ENCODE measurements around the gene MSRB3. TPM values are rescaled to one million over a fixed set of nuclear protein-coding genes. Genes with fewer than 3 reads are reported as not detected.

The MSRB3 gene
- total RNA-seq, 3 donors from 2014 or later (not counting 1 experiment from before 2014, with no cell fraction given) = 2.4 to 3.4 (median 3.1) TPM

GRCh38 chr12:65237153-65237552, 41.3 kb upstream of the MSRB3 start:
- Histone ChIP-seq H3K27me3 (ENCODE audit: control insufficient read depth, insufficient read depth, low read length) (no peaks in the 10 kb centered on the region), H3K4me3 (ENCODE audit: low read length) (no peak overlapping the region), H3K27ac (ENCODE audit: low read length) (no peak overlapping the region), H3K9me3 (ENCODE audit: control insufficient read depth, insufficient read depth, low read length) (no peaks in the 10 kb centered on the region), H3K36me3 (ENCODE audit: control insufficient read depth, insufficient read depth, low read length) (peaks cover 17% of the 10 kb centered on the region), H3K4me1 (ENCODE audit: control insufficient read depth, insufficient read depth, low read length) (no peaks in the 10 kb centered on the region)
- no peak for DNase-seq
- no peak for ATAC-seq
- Mint-ChIP-seq H3K4me3 (no peak overlapping the region), H3K4me1 (peaks cover 12 to 14% of the 10 kb centered on the region in 2 donors), H3K9me3 (no peaks in the 10 kb centered on the region), H3K27ac (no peak overlapping the region), H3K27me3 (ENCODE audit: low read depth in 2 of 2) (no peaks in the 10 kb centered on the region), H3K36me3 (peaks cover 10% of the 10 kb centered on the region)
- no peak for TF ChIP-seq CTCF (IDR thresholded peaks at IDR 0.05)
- no CpG with 5 or more reads among the region's 1 CpG for WGBS (ENCODE audit: insufficient coverage)
- intact Hi-C loops (cut with micrococcal nuclease) = no loop called here

DNA sequence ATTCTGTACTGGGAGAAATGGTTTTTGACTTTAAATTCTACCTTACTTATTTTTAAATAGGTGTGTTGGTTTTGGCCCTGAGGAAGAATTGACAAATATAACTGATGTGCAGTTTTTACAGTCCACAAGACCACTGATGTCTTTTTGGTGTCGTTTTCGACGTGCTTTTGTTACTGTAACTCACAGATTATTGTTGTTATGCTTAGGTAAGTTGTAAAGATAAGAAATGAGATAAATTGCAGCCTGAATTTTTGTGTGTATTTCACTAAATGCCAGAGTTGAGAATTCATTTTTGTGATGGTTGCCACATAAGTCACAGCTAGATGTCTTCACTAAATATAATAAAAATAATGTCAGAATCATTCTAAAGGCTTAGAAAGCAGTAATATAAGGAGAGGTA, 39.9 kb upstream of the MSRB3 start:
- H3K27me3 Mint-ChIP-seq (ENCODE audit: low read depth in 2 of 2) = no peaks in the 10 kb centered on the region
- H3K4me3 ChIP-seq (ENCODE audit: low read length) = no peak overlapping the region
- H3K4me1 ChIP-seq (ENCODE audit: control insufficient read depth, insufficient read depth, low read length) = no peaks in the 10 kb centered on the region
- H3K9me3 ChIP-seq (ENCODE audit: control insufficient read depth, insufficient read depth, low read length) = no peaks in the 10 kb centered on the region
- peaks cover 0 to 5% of the 10 kb centered on the region in 2 donors for H3K4me1 Mint-ChIP-seq
- H3K36me3 ChIP-seq (ENCODE audit: control insufficient read depth, insufficient read depth, low read length) = peaks cover 26% of the 10 kb centered on the region
- no peak for ATAC-seq
- H3K27ac ChIP-seq (ENCODE audit: low read length) = no peak overlapping the region
- H3K4me3 Mint-ChIP-seq = no peak overlapping the region
- no peaks in the 10 kb centered on the region for H3K27me3 ChIP-seq (ENCODE audit: control insufficient read depth, insufficient read depth, low read length)
- no peak overlapping the region for H3K27ac Mint-ChIP-seq
- no peak for DNase-seq
- intact Hi-C loops (cut with micrococcal nuclease) = no loop called here
- 98% methylated on average over 3 of the region's 3 CpGs for WGBS (ENCODE audit: insufficient coverage)
- peaks cover 22% of the 10 kb centered on the region for H3K36me3 Mint-ChIP-seq
- no peaks in the 10 kb centered on the region for H3K9me3 Mint-ChIP-seq
- TF ChIP-seq CTCF (IDR thresholded peaks at IDR 0.05) = no peak

DNA sequence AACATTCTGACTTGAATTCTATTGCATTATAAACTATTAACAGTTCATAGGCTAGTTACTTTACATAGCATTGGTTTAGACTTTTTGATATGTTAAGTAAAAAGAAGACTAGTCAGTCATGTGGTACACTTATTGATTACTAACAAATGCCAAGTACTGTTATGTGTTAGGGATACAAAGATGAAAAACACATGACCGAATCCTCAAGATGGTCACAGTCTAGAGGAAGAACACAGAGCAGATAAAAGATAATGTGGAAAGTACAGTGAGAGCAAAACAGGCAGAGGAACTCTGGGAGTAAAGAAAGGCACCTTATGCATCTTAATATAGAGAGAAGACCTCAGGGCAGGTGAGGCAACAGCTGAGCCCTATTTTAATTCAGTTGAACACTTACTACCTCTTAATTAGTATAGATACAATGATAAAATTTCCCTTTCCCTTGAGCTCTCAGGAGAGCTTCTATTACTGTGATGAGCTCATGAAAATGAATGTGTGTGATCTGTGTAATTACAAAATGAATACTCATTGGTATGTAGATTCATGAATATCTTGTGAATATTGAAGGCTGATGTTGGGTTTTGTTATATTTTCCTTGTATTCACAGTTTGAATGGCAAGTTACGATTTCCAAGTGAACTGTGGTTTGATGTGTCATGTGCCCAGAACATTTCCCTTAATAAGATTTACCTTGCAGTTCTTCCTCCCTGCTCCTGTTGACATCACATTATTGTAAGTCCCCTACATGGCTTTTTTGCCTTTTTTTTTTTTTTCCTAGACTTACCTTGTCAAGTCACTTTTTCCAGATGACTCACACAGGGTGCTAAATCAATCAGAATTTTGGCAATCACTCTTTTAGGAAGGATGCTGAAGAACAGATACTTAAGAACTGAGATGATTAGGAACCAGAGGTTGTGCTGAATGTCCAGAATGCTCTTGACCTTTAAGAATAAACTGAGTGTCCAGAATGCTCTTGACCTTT, 29.5 kb upstream of the MSRB3 start:
- no peaks in the 10 kb centered on the region for H3K9me3 Mint-ChIP-seq
- H3K27ac Mint-ChIP-seq = no peak overlapping the region
- no peak for TF ChIP-seq CTCF (IDR thresholded peaks at IDR 0.05)
- 88% methylated on average over 2 of the region's 2 CpGs for WGBS (ENCODE audit: insufficient coverage)
- no peaks in the 10 kb centered on the region for H3K9me3 ChIP-seq (ENCODE audit: control insufficient read depth, insufficient read depth, low read length)
- H3K27me3 Mint-ChIP-seq (ENCODE audit: low read depth in 2 of 2) = no peaks in the 10 kb centered on the region
- peaks cover 18% of the 10 kb centered on the region for H3K36me3 ChIP-seq (ENCODE audit: control insufficient read depth, insufficient read depth, low read length)
- no peaks in the 10 kb centered on the region for H3K4me1 ChIP-seq (ENCODE audit: control insufficient read depth, insufficient read depth, low read length)
- no peak overlapping the region for H3K27ac ChIP-seq (ENCODE audit: low read length)
- H3K36me3 Mint-ChIP-seq = no peaks in the 10 kb centered on the region
- no peak overlapping the region for H3K4me3 ChIP-seq (ENCODE audit: low read length)
- no peaks in the 10 kb centered on the region for H3K4me1 Mint-ChIP-seq
- intact Hi-C loops (cut with micrococcal nuclease) = no loop called here
- DNase-seq (no peak), ATAC-seq (no peak)
- no peaks in the 10 kb centered on the region for H3K27me3 ChIP-seq (ENCODE audit: control insufficient read depth, insufficient read depth, low read length)
- H3K4me3 Mint-ChIP-seq = no peak overlapping the region

Measured in natural killer cell (primary cell).